Lower leg skin (tissue), 3 donors: ENCODE results near the gene PCDHGA4.

Experiments
- POLR2A ChIP-seq, 2 donors: fragments of 450-650 bp; IDR thresholded peaks; one replicate each; pipeline ENCODE4 v1.6.1; 2016 to 2017; ENCODE audit warnings: antibody characterized with exemption in 2 of 2, mild to moderate bottlenecking in 1 of 2, moderate library complexity in 1 of 2
- TF ChIP-seq, protein P1 (sequence below), 3 donors: fragments of 450-650 bp; IDR thresholded peaks; one replicate each; pipeline ENCODE4 v1.5.1; 2016; ENCODE audit warnings: antibody characterized with exemption in 3 of 3, mild to moderate bottlenecking in 3 of 3, moderate library complexity in 2 of 3

GRCh38 chr5:141383345-141383744 lies 28.5 kb downstream of the PCDHGA4 start:
- TF ChIP-seq, protein P1, sequence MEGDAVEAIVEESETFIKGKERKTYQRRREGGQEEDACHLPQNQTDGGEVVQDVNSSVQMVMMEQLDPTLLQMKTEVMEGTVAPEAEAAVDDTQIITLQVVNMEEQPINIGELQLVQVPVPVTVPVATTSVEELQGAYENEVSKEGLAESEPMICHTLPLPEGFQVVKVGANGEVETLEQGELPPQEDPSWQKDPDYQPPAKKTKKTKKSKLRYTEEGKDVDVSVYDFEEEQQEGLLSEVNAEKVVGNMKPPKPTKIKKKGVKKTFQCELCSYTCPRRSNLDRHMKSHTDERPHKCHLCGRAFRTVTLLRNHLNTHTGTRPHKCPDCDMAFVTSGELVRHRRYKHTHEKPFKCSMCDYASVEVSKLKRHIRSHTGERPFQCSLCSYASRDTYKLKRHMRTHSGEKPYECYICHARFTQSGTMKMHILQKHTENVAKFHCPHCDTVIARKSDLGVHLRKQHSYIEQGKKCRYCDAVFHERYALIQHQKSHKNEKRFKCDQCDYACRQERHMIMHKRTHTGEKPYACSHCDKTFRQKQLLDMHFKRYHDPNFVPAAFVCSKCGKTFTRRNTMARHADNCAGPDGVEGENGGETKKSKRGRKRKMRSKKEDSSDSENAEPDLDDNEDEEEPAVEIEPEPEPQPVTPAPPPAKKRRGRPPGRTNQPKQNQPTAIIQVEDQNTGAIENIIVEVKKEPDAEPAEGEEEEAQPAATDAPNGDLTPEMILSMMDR (IDR thresholded peaks at IDR 0.05), result no peak
- no peak for TF ChIP-seq POLR2A (IDR thresholded peaks at IDR 0.05)
